ENCODE measurements around the gene RTL1.

The RTL1 gene

DNA sequence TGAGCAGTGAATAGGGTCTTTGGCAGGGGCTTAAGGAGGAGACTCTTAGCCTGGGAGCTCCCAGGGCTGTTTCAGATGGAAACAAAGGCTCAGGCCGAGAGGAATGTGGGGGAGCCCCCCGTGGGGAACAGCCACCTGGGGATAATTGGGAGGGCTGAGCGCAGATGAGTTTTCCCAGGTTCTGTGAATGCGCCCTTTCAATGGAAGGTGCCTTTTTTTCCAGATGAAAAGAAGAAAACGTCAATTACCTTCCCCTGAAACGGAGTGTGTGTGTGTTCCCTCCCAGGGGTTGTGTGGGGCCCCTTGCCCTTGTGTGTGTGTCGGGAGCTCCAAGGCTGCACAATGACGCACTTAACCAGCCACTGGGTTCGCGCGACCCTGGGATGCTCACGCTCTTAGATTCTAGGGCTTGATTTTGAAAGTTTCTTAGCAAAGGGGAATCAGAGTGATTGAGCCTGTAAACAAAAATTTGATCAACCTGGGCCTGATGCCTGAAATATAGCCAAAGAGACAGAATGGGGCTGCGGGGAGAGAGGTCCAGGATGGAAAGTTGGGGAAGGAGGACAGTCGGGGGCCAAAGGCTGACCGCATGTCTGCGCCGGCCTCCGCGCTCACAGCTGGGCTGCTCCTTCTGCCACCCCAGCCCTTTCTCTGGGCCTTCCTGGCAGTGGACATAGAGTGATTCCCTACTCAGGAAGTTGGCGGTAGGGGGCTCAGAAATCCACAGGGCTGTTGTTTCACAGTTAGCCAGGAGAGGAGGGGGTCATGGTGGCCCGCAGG is 63.0 kb downstream of the RTL1 start:
- Histone ChIP-seq H3F3A (ENCODE audit: insufficient read depth, low read length) (no peaks in the 10 kb centered on the region), H3K79me2 (ENCODE audit: low read length) (no peaks in the 10 kb centered on the region), H3K9me3 (replicated peaks; ENCODE audit: insufficient read depth, low read length) (no peaks in the 10 kb centered on the region), H3K27ac (ENCODE audit: low read length) (no peak overlapping the region), H3K4me3 (ENCODE audit: low read length) (no peak overlapping the region), H3K9me2 (replicated peaks; ENCODE audit: insufficient read depth, low read length) (no peaks in the 10 kb centered on the region), H3K9ac (ENCODE audit: low read length) (no peak overlapping the region), H2AFZ (ENCODE audit: low read length) (no peak overlapping the region), H4K20me1 (ENCODE audit: insufficient read depth, low read length) (no peaks in the 10 kb centered on the region), H3K4me1 (ENCODE audit: low read length) (no peaks in the 10 kb centered on the region), H3K27me3 (replicated peaks; ENCODE audit: insufficient read depth, low read length) (peaks cover 69% of the 10 kb centered on the region), H3K36me3 (replicated peaks; ENCODE audit: insufficient read depth, low read length) (no peaks in the 10 kb centered on the region), H3K4me2 (ENCODE audit: low read depth, low read length) (no peak overlapping the region)
- DNase-seq, result no peak
- TF ChIP-seq EZH2 (optimal IDR thresholded peaks at IDR 0.05; ENCODE audit: low read depth, low read length), result no peak
- TF ChIP-seq, protein P1, sequence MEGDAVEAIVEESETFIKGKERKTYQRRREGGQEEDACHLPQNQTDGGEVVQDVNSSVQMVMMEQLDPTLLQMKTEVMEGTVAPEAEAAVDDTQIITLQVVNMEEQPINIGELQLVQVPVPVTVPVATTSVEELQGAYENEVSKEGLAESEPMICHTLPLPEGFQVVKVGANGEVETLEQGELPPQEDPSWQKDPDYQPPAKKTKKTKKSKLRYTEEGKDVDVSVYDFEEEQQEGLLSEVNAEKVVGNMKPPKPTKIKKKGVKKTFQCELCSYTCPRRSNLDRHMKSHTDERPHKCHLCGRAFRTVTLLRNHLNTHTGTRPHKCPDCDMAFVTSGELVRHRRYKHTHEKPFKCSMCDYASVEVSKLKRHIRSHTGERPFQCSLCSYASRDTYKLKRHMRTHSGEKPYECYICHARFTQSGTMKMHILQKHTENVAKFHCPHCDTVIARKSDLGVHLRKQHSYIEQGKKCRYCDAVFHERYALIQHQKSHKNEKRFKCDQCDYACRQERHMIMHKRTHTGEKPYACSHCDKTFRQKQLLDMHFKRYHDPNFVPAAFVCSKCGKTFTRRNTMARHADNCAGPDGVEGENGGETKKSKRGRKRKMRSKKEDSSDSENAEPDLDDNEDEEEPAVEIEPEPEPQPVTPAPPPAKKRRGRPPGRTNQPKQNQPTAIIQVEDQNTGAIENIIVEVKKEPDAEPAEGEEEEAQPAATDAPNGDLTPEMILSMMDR (IDR thresholded peaks at IDR 0.05; ENCODE audit: low read length), result no peak
- no peak for TF ChIP-seq EZH2phosphoT487 (IDR thresholded peaks at IDR 0.05; ENCODE audit: low read length)

DNA sequence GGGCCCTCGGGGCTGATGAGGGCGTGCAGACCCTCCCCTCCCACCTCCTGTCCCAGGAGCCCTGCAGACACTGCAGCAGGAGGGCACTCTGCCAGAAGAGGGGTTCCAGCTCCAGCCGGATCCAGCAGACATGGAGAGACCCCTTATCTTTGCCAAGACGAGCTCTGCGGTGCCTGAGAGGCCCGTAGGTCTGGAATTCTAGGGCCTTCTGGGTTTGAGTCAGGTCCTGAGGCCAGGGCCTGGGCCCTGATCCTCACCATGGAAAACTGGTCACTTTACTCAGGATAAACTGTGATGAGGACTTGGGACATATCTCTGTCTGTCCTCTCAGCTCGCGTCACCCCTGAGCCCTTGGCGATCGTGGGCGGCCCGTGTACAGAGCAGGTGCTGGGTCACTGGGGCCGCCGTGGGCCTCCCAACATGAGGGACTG is 63.8 kb downstream of the RTL1 start:
- DNase-seq, result no peak
- H3K4me2 ChIP-seq (ENCODE audit: low read depth, low read length), result no peak overlapping the region
- no peaks in the 10 kb centered on the region for H3K9me2 ChIP-seq (replicated peaks; ENCODE audit: insufficient read depth, low read length)
- no peaks in the 10 kb centered on the region for H3K36me3 ChIP-seq (replicated peaks; ENCODE audit: insufficient read depth, low read length)
- H3K4me3 ChIP-seq (ENCODE audit: low read length), result no peak overlapping the region
- peaks cover 69% of the 10 kb centered on the region for H3K27me3 ChIP-seq (replicated peaks; ENCODE audit: insufficient read depth, low read length)
- no peak for TF ChIP-seq EZH2phosphoT487 (IDR thresholded peaks at IDR 0.05; ENCODE audit: low read length)
- TF ChIP-seq, protein P1 (IDR thresholded peaks at IDR 0.05; ENCODE audit: low read length), result no peak
- TF ChIP-seq EZH2 (optimal IDR thresholded peaks at IDR 0.05; ENCODE audit: low read depth, low read length), result no peak
- H3K9me3 ChIP-seq (replicated peaks; ENCODE audit: insufficient read depth, low read length), result no peaks in the 10 kb centered on the region
- H3K9ac ChIP-seq (ENCODE audit: low read length), result no peak overlapping the region
- no peaks in the 10 kb centered on the region for H3K4me1 ChIP-seq (ENCODE audit: low read length)
- H3K79me2 ChIP-seq (ENCODE audit: low read length), result no peaks in the 10 kb centered on the region
- H3F3A ChIP-seq (ENCODE audit: insufficient read depth, low read length), result no peaks in the 10 kb centered on the region
- H3K27ac ChIP-seq (ENCODE audit: low read length), result no peak overlapping the region
- no peak overlapping the region for H2AFZ ChIP-seq (ENCODE audit: low read length)
- no peaks in the 10 kb centered on the region for H4K20me1 ChIP-seq (ENCODE audit: insufficient read depth, low read length)

DNA sequence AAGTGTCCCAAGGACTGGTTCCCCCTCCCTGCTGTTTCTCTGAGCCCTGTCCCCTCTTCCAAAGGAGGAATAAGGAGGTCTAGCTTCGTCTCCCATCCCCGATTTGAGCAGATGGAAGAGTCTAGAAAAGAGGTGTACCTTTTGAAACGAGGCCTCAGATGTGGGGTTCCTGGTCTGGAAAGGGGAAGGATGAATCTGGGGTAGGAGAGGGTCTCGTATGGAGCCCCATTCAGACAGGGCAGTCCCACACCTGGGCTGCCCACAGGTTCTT is 64.3 kb downstream of the RTL1 start:
- Histone ChIP-seq H2AFZ (ENCODE audit: low read length) (no peak overlapping the region), H3K9me2 (replicated peaks; ENCODE audit: insufficient read depth, low read length) (no peaks in the 10 kb centered on the region), H3K9me3 (replicated peaks; ENCODE audit: insufficient read depth, low read length) (no peaks in the 10 kb centered on the region), H3F3A (ENCODE audit: insufficient read depth, low read length) (no peaks in the 10 kb centered on the region), H3K4me2 (ENCODE audit: low read depth, low read length) (no peak overlapping the region), H3K79me2 (ENCODE audit: low read length) (no peaks in the 10 kb centered on the region), H3K4me3 (ENCODE audit: low read length) (no peak overlapping the region), H4K20me1 (ENCODE audit: insufficient read depth, low read length) (no peaks in the 10 kb centered on the region), H3K27me3 (replicated peaks; ENCODE audit: insufficient read depth, low read length) (peaks cover 68% of the 10 kb centered on the region), H3K27ac (ENCODE audit: low read length) (no peak overlapping the region), H3K9ac (ENCODE audit: low read length) (no peak overlapping the region), H3K36me3 (replicated peaks; ENCODE audit: insufficient read depth, low read length) (no peaks in the 10 kb centered on the region), H3K4me1 (ENCODE audit: low read length) (no peaks in the 10 kb centered on the region)
- TF ChIP-seq, protein P1 (IDR thresholded peaks at IDR 0.05; ENCODE audit: low read length), result no peak
- TF ChIP-seq EZH2phosphoT487 (IDR thresholded peaks at IDR 0.05; ENCODE audit: low read length), result no peak
- no peak for TF ChIP-seq EZH2 (optimal IDR thresholded peaks at IDR 0.05; ENCODE audit: low read depth, low read length)
- no peak for DNase-seq
